H9 (cell line): ENCODE results near the gene CA9. TPM values are rescaled to one million over a fixed set of nuclear protein-coding genes. Genes with fewer than 3 reads are reported as not detected.

Source experiments
- DNase-seq: peaks from one replicate; pipeline ENCODE4 v3.0.0-alpha.2; 2017
- H2AFZ ChIP-seq: one replicate; pipeline ENCODE4 v1.6.1; 2013; ENCODE audit warnings: mild to moderate bottlenecking, low read length, control low read depth, moderate library complexity
- H2AK5ac ChIP-seq: 2 replicates; pipeline ENCODE4 v1.6.1; 2013; ENCODE audit warnings: low read length, control low read depth, mixed read lengths; ENCODE audit not compliant: insufficient read length
- H2BK120ac ChIP-seq: one replicate; pipeline ENCODE4 v1.6.1; 2013; ENCODE audit warnings: low read depth, mild to moderate bottlenecking, low read length, control low read depth, inconsistent platforms; ENCODE audit not compliant: poor library complexity, severe bottlenecking
- H2BK12ac ChIP-seq: 2 replicates; pipeline ENCODE4 v1.6.1; 2013; ENCODE audit warnings: low read length, control low read depth, mixed read lengths, low read depth; ENCODE audit not compliant: insufficient read length
- H2BK15ac ChIP-seq: 2 replicates; pipeline ENCODE4 v1.6.1; 2013; ENCODE audit warnings: low read depth, low read length, control low read depth
- H2BK20ac ChIP-seq: one replicate; pipeline ENCODE4 v1.6.1; 2013; ENCODE audit warnings: low read depth, mild to moderate bottlenecking, low read length, control low read depth, inconsistent platforms; ENCODE audit not compliant: poor library complexity, severe bottlenecking
- H2BK5ac ChIP-seq: 2 replicates; pipeline ENCODE4 v1.6.1; 2013; ENCODE audit warnings: low read length, control low read depth, mixed read lengths; ENCODE audit not compliant: insufficient read length
- H3K14ac ChIP-seq: 2 replicates; pipeline ENCODE4 v1.6.1; 2013; ENCODE audit warnings: low read length, control low read depth; ENCODE audit not compliant: insufficient read depth
- H3K18ac ChIP-seq: 2 replicates; pipeline ENCODE4 v1.6.1; 2013; ENCODE audit warnings: low read depth, mild to moderate bottlenecking, mixed read lengths, low read length, control low read depth; ENCODE audit not compliant: insufficient read length
- H3K23ac ChIP-seq: 2 replicates; pipeline ENCODE4 v1.6.1; 2013; ENCODE audit warnings: low read length, control low read depth, mixed read lengths, low read depth; ENCODE audit not compliant: insufficient read length
- H3K23me2 ChIP-seq: 2 replicates; pipeline ENCODE4 v1.6.1; 2013; ENCODE audit warnings: low read depth, mild to moderate bottlenecking, mixed read lengths, low read length, control low read depth; ENCODE audit not compliant: insufficient read length, poor library complexity, severe bottlenecking
- H3K27ac ChIP-seq: 2 replicates; pipeline ENCODE4 v1.5.1; 2013; ENCODE audit warnings: low read length, control low read depth, mixed read lengths, low read depth; ENCODE audit not compliant: insufficient read length
- H3K27me3 ChIP-seq: 2 replicates; pipeline ENCODE4 v1.6.1; 2013; ENCODE audit warnings: low read length, control low read depth, inconsistent platforms; ENCODE audit not compliant: insufficient read depth
- H3K4ac ChIP-seq: 2 replicates; pipeline ENCODE4 v1.6.1; 2013; ENCODE audit warnings: low read depth, mild to moderate bottlenecking, control low read depth, inconsistent platforms, low read length, moderate library complexity
- H3K4me1 ChIP-seq: 2 replicates; pipeline ENCODE4 v1.6.1; 2013; ENCODE audit warnings: low read length, control low read depth, inconsistent platforms; ENCODE audit not compliant: insufficient read depth
- H3K4me2 ChIP-seq: 2 replicates; pipeline ENCODE4 v1.6.1; 2013; ENCODE audit warnings: low read length, control low read depth, mixed read lengths; ENCODE audit not compliant: insufficient read length, insufficient read depth
- H3K56ac ChIP-seq: 2 replicates; pipeline ENCODE4 v1.6.1; 2013; ENCODE audit warnings: low read depth, mild to moderate bottlenecking, mixed read lengths, low read length, control low read depth; ENCODE audit not compliant: insufficient read length
- H3K79me1 ChIP-seq: 2 replicates; pipeline ENCODE4 v1.6.1; 2013; ENCODE audit warnings: low read depth, mild to moderate bottlenecking, moderate library complexity, low read length, control low read depth, inconsistent platforms; ENCODE audit not compliant: insufficient read depth, poor library complexity, severe bottlenecking
- H3K79me2 ChIP-seq: 2 replicates; pipeline ENCODE4 v1.6.1; 2013; ENCODE audit warnings: low read length, control low read depth, inconsistent platforms; ENCODE audit not compliant: insufficient read depth
- H3K9ac ChIP-seq: 2 replicates; pipeline ENCODE4 v1.6.1; 2013; ENCODE audit warnings: low read length, control low read depth, mixed read lengths; ENCODE audit not compliant: insufficient read length; ENCODE audit errors: extremely low read depth
- H3K9me3 ChIP-seq: one replicate; pipeline ENCODE4 v1.6.1; 2013; ENCODE audit warnings: low read depth, low read length, inconsistent platforms; ENCODE audit not compliant: control insufficient read depth
- H3T11ph ChIP-seq: one replicate; pipeline ENCODE4 v1.6.1; 2013; ENCODE audit warnings: mild to moderate bottlenecking, low read length, control low read depth, inconsistent platforms
- H4K20me1 ChIP-seq: one replicate; pipeline ENCODE4 v1.6.1; 2013; ENCODE audit not compliant: control insufficient read depth, insufficient read length, insufficient read depth
- H4K5ac ChIP-seq: 2 replicates; pipeline ENCODE4 v1.6.1; 2013; ENCODE audit warnings: low read depth, mild to moderate bottlenecking, mixed read lengths, low read length, control low read depth; ENCODE audit not compliant: insufficient read length
- H4K8ac ChIP-seq: replicated peaks from 2 replicates; pipeline ENCODE4 v1.6.1; 2013; ENCODE audit warnings: low read length, control low read depth, mixed read lengths, low read depth; ENCODE audit not compliant: insufficient read length
- H4K91ac ChIP-seq: 2 replicates; pipeline ENCODE4 v1.6.1; 2013; ENCODE audit warnings: low read depth, mild to moderate bottlenecking, moderate library complexity, mixed read lengths, low read length, control low read depth; ENCODE audit not compliant: insufficient read length
- H3K27ac Mint-ChIP-seq, 3 experiments: 2 replicates in 2 of 3; 3 replicates in 1 of 3; pipeline ENCODE4 v1.8.0; 2020 to 2021; ENCODE audit warnings: mixed read lengths in 3 of 3, mild to moderate bottlenecking in 1 of 3, moderate library complexity in 1 of 3
- H3K27me3 Mint-ChIP-seq: 2 replicates; pipeline ENCODE4 v1.8.0; 2021; ENCODE audit warnings: low read depth, mild to moderate bottlenecking, moderate library complexity, mixed read lengths
- H3K36me3 Mint-ChIP-seq, 3 experiments: 2 replicates in 2 of 3; 3 replicates in 1 of 3; pipeline ENCODE4 v1.8.0; 2020 to 2021; ENCODE audit warnings: low read depth in 3 of 3, mixed read lengths in 3 of 3; ENCODE audit not compliant: insufficient read depth in 1 of 3
- H3K4me1 Mint-ChIP-seq, 2 experiments: 2 replicates each; pipeline ENCODE4 v1.8.0; 2020; ENCODE audit warnings: mixed read lengths in 2 of 2
- H3K4me3 Mint-ChIP-seq, 2 experiments: 2 replicates in 1 of 2; 3 replicates in 1 of 2; pipeline ENCODE4 v1.8.0; 2020 to 2021; ENCODE audit warnings: mild to moderate bottlenecking in 2 of 2, mixed read lengths in 2 of 2, moderate library complexity in 1 of 2
- H3K9me3 Mint-ChIP-seq, 2 experiments: 2 replicates in 1 of 2; 3 replicates in 1 of 2; pipeline ENCODE4 v1.8.0; 2020; ENCODE audit warnings: mild to moderate bottlenecking in 2 of 2, mixed read lengths in 2 of 2, moderate library complexity in 1 of 2
- CTCF ChIP-seq: fragments of 200-600 bp; sonication (generic); conservative IDR thresholded peaks from 3 replicates; pipeline ENCODE4 v1.8.0; 2021; ENCODE audit warnings: antibody characterized with exemption, mild to moderate bottlenecking
- WGBS: extraction: QIAGEN DNeasy Blood & Tissue Kit; methylation state at CpG from one replicate; pipeline ENCODE4 v1.1.7; 2013; ENCODE audit warnings: missing lambda C conversion rate, low lambda C conversion rate, mixed read lengths; ENCODE audit not compliant: insufficient read length; ENCODE audit errors: extremely low coverage; 5-methylcytosine and 5-hydroxymethylcytosine counted together
- total RNA-seq: library from RNA; stranded (reverse); gene quantifications from 2 replicates; pipeline ENCODE4 v1.2.1, GENCODE V29; 2021

The CA9 gene
- total RNA-seq, 1 experiment from 2014 or later = 0.94 TPM

GRCh38 chr9:35679091-35679490 lies 5.4 kb downstream of the CA9 start:
- Histone ChIP-seq H3K79me2 (no peaks in the 10 kb centered on the region), H3K56ac (no peak overlapping the region), H2AFZ (no peak overlapping the region), H3K4ac (no peak overlapping the region), H2BK12ac (no peak overlapping the region), H2AK5ac (no peak overlapping the region), H3K9ac (no peak overlapping the region), H3K4me1 (no peaks in the 10 kb centered on the region; the same call in none of the 2 replicates), H3K14ac (no peak overlapping the region), H3K27me3 (peaks cover 2% of the 10 kb centered on the region; the same call in 1 of the 2 replicates), H4K91ac (no peak overlapping the region), H3K18ac (no peak overlapping the region), H2BK15ac (no peak overlapping the region), H2BK20ac (no peak overlapping the region), H3K23me2 (no peaks in the 10 kb centered on the region), H3K9me3 (no peaks in the 10 kb centered on the region), H3K27ac (no peak overlapping the region), H4K5ac (no peak overlapping the region), H2BK120ac (no peak overlapping the region), H2BK5ac (no peak overlapping the region), H3K79me1 (no peaks in the 10 kb centered on the region), H3T11ph (no peak overlapping the region), H4K8ac (no peak overlapping the region), H3K4me2 (no peak overlapping the region), H3K23ac (no peak overlapping the region), H4K20me1 (no peaks in the 10 kb centered on the region)
- no peak overlapping the region for H3K4me3 Mint-ChIP-seq
- TF ChIP-seq CTCF = no peak
- peaks cover 19 to 24% (median 24%) of the 10 kb centered on the region in 3 experiments; a peak in 6 of 7 replicates for H3K36me3 Mint-ChIP-seq
- no peak overlapping the region; a peak in 1 of 7 replicates for H3K27ac Mint-ChIP-seq
- no peak for DNase-seq
- no peaks in the 10 kb centered on the region for H3K9me3 Mint-ChIP-seq
- WGBS = no CpG with 5 or more reads among the region's 5 CpGs
- peaks cover 27% of the 10 kb centered on the region for H3K27me3 Mint-ChIP-seq
- peaks cover 22 to 33% of the 10 kb centered on the region in 2 experiments for H3K4me1 Mint-ChIP-seq
